ENCODE results near the gene KIAA1614.

The KIAA1614 gene

GRCh38 chr1:180927348-180927747 is 14.7 kb downstream of the KIAA1614 start:
- DNase-seq = no peak

- peak; percentile 87 for DNase-seq
Measured at GRCh38 chr1:180927841-180928240, 15.1 kb downstream of the KIAA1614 start.

GRCh38 chr1:180928331-180929230 is 15.9 kb downstream of the KIAA1614 start:
- peak; percentile 49 for DNase-seq

- DNase-seq = no peak
Measured at GRCh38 chr1:180929389-180929788, 16.7 kb downstream of the KIAA1614 start.

GRCh38 chr1:180930687-180931086 is 18.0 kb downstream of the KIAA1614 start:
- DNase-seq = peak; percentile 96

GRCh38 chr1:180931529-180931928 is 18.8 kb downstream of the KIAA1614 start:
- DNase-seq = no peak

GRCh38 chr1:180932378-180932777 is 19.7 kb downstream of the KIAA1614 start:
- DNase-seq = no peak

GRCh38 chr1:180933141-180933540 is 20.4 kb downstream of the KIAA1614 start:
- no peak for DNase-seq

- DNase-seq = no peak
Measured at GRCh38 chr1:180934563-180934962, 21.9 kb downstream of the KIAA1614 start.

- no peak for DNase-seq
Measured at GRCh38 chr1:180935326-180936109, 22.8 kb downstream of the KIAA1614 start.

- no peak for DNase-seq
Measured at GRCh38 chr1:180936110-180937011, 23.7 kb downstream of the KIAA1614 start.

- no peak for DNase-seq
Measured at GRCh38 chr1:180937012-180937372, 24.3 kb downstream of the KIAA1614 start.

GRCh38 chr1:180937624-180938225 is 25.0 kb downstream of the KIAA1614 start:
- DNase-seq = no peak

- DNase-seq = no peak
Measured at GRCh38 chr1:180939073-180939710, 26.5 kb downstream of the KIAA1614 start.

- DNase-seq = no peak
Measured at GRCh38 chr1:180939711-180940103, 27.0 kb downstream of the KIAA1614 start.

GRCh38 chr1:180940445-180940844 is 27.7 kb downstream of the KIAA1614 start:
- DNase-seq = no peak

- DNase-seq = no peak
Measured at GRCh38 chr1:180941518-180942275, 29.0 kb downstream of the KIAA1614 start.

- no peak for DNase-seq
Measured at GRCh38 chr1:180945151-180945550, 32.5 kb downstream of the KIAA1614 start.

GRCh38 chr1:180945551-180945950 is 32.9 kb downstream of the KIAA1614 start:
- no peak for DNase-seq

- DNase-seq = no peak
Measured at GRCh38 chr1:180946056-180946455, 33.4 kb downstream of the KIAA1614 start.
